WTC11 (cell line): Measurements from ENCODE around the gene GNPNAT1. TPM values are rescaled to one million over a fixed set of nuclear protein-coding genes. Genes with fewer than 3 reads are reported as not detected.

ENCODE experiments used
- ATAC-seq: fragments of 200-7000 bp; cut with Tn5 transposase; 2 replicates; pipeline ENCODE4 v1.10.0; 2021; ENCODE audit warnings: mild to moderate bottlenecking, moderate library complexity
- CTCF ChIA-PET: fragments of 300-600 bp; sonication (Branson Sonifier 250); formaldehyde crosslinking; loops from one replicate; lab custom pipeline; 2021; ENCODE audit warnings: antibody characterized with exemption; lab: Charles Lee
- POLR2A ChIA-PET: fragments of 350-600 bp; sonication (Branson Sonifier 250); formaldehyde crosslinking; loops from one replicate; lab custom pipeline; 2021; ENCODE audit warnings: antibody characterized with exemption; lab: Charles Lee
- DNase-seq: peaks from one replicate; pipeline ENCODE4 v3.0.0; 2021; ENCODE audit warnings: low spot score
- H3K27ac Mint-ChIP-seq: 2 replicates; pipeline ENCODE4 v1.8.0; 2021; ENCODE audit warnings: mixed read lengths
- H3K27me3 Mint-ChIP-seq: 2 replicates; pipeline ENCODE4 v1.8.0; 2021; ENCODE audit warnings: low read depth, mild to moderate bottlenecking, moderate library complexity, mixed read lengths
- H3K36me3 Mint-ChIP-seq: 2 replicates; pipeline ENCODE4 v1.8.0; 2021; ENCODE audit warnings: mixed read lengths
- H3K4me1 Mint-ChIP-seq: 2 replicates; pipeline ENCODE4 v1.8.0; 2022; ENCODE audit warnings: mixed read lengths
- H3K4me3 Mint-ChIP-seq: 2 replicates; pipeline ENCODE4 v1.8.0; 2021; ENCODE audit warnings: mild to moderate bottlenecking, moderate library complexity, mixed read lengths
- H3K9me3 Mint-ChIP-seq: 2 replicates; pipeline ENCODE4 v1.8.0; 2021; ENCODE audit warnings: mixed read lengths
- AR ChIP-seq: fragments of 250-450 bp; sonication (Bioruptor Pico); IDR thresholded peaks from 2 replicates; pipeline ENCODE4 v1.9.0; 2021; ENCODE audit warnings: mild to moderate bottlenecking
- ATF1 ChIP-seq: sonication (generic); formaldehyde crosslinking; IDR thresholded peaks from 2 replicates; pipeline ENCODE4 v1.8.1; 2023; ENCODE audit warnings: mild to moderate bottlenecking, moderate library complexity, missing genetic modification reagents
- ATF2 ChIP-seq: sonication (generic); formaldehyde crosslinking; IDR thresholded peaks from 2 replicates; pipeline ENCODE4 v1.8.1; 2022; ENCODE audit warnings: low read depth, missing genetic modification reagents, borderline replicate concordance
- CTCF ChIP-seq: fragments of 200-600 bp; IDR thresholded peaks from 2 replicates; pipeline ENCODE4 v1.8.0; 2022; ENCODE audit warnings: antibody characterized with exemption
- E2F1 ChIP-seq: sonication (generic); formaldehyde crosslinking; IDR thresholded peaks from 2 replicates; pipeline ENCODE4 v1.8.0; 2022; ENCODE audit warnings: mild to moderate bottlenecking, missing genetic modification reagents
- FOXK1 ChIP-seq: sonication (generic); formaldehyde crosslinking; IDR thresholded peaks from 2 replicates; pipeline ENCODE4 v1.8.0; 2022; ENCODE audit warnings: mild to moderate bottlenecking, moderate library complexity, missing genetic modification reagents
- FOXP4 ChIP-seq: sonication (generic); formaldehyde crosslinking; IDR thresholded peaks from 2 replicates; pipeline ENCODE4 v1.8.0; 2022; ENCODE audit warnings: mild to moderate bottlenecking, missing genetic modification reagents
- GRHL2 ChIP-seq: fragments of 250-450 bp; sonication (Bioruptor Pico); IDR thresholded peaks from 2 replicates; pipeline ENCODE4 v1.8.0; 2022; ENCODE audit warnings: mild to moderate bottlenecking, moderate library complexity; ENCODE audit not compliant: insufficient replicate concordance, severe bottlenecking
- JUN ChIP-seq: sonication (generic); formaldehyde crosslinking; IDR thresholded peaks from 2 replicates; pipeline ENCODE4 v1.8.0; 2023; ENCODE audit warnings: mild to moderate bottlenecking, missing genetic modification reagents
- KAT7 ChIP-seq: sonication (generic); formaldehyde crosslinking; IDR thresholded peaks from 2 replicates; pipeline ENCODE4 v1.8.1; 2023; ENCODE audit warnings: missing genetic modification reagents, mild to moderate bottlenecking, borderline replicate concordance
- MAX ChIP-seq: sonication (generic); formaldehyde crosslinking; IDR thresholded peaks from 2 replicates; pipeline ENCODE4 v1.8.0; 2022; ENCODE audit warnings: mild to moderate bottlenecking, missing genetic modification reagents
- NFATC4 ChIP-seq: fragments of 250-450 bp; sonication (Bioruptor Pico); IDR thresholded peaks from 2 replicates; pipeline ENCODE4 v1.9.0; 2021; ENCODE audit warnings: mild to moderate bottlenecking
- NFE2L1 ChIP-seq: sonication (generic); formaldehyde crosslinking; IDR thresholded peaks from 2 replicates; pipeline ENCODE4 v1.8.1; 2023; ENCODE audit warnings: missing genetic modification reagents
- NFYB ChIP-seq: sonication (generic); formaldehyde crosslinking; conservative IDR thresholded peaks from 2 replicates; pipeline ENCODE4 v1.8.0; 2022; ENCODE audit warnings: low read depth, missing genetic modification reagents
- OVOL2 ChIP-seq: fragments of 250-450 bp; sonication (Bioruptor Pico); IDR thresholded peaks from 2 replicates; pipeline ENCODE4 v1.9.0; 2021; ENCODE audit warnings: mild to moderate bottlenecking, borderline replicate concordance
- RELA ChIP-seq: sonication (generic); formaldehyde crosslinking; IDR thresholded peaks from 2 replicates; pipeline ENCODE4 v1.8.1; 2022; ENCODE audit warnings: missing genetic modification reagents, mild to moderate bottlenecking, borderline replicate concordance
- SMAD4 ChIP-seq: sonication (generic); formaldehyde crosslinking; IDR thresholded peaks from 2 replicates; pipeline ENCODE4 v1.8.0; 2022; ENCODE audit warnings: mild to moderate bottlenecking, missing genetic modification reagents
- TEAD4 ChIP-seq: sonication (generic); formaldehyde crosslinking; IDR thresholded peaks from 2 replicates; pipeline ENCODE4 v1.8.0; 2022; ENCODE audit warnings: mild to moderate bottlenecking, missing genetic modification reagents
- ZNF232 ChIP-seq: sonication (generic); formaldehyde crosslinking; IDR thresholded peaks from 2 replicates; pipeline ENCODE4 v1.8.0; 2022; ENCODE audit warnings: mild to moderate bottlenecking, missing genetic modification reagents
- ZNF416 ChIP-seq: fragments of 250-450 bp; sonication (Bioruptor Pico); IDR thresholded peaks from 2 replicates; pipeline ENCODE4 v1.9.0; 2021; ENCODE audit warnings: mild to moderate bottlenecking, inconsistent platforms
- ZNF423 ChIP-seq: fragments of 250-450 bp; sonication (Bioruptor Pico); IDR thresholded peaks from 2 replicates; pipeline ENCODE4 v2.1.2; 2022; ENCODE audit warnings: mild to moderate bottlenecking, moderate library complexity
- ZNF425 ChIP-seq: fragments of 250-450 bp; sonication (Bioruptor Pico); conservative IDR thresholded peaks from 2 replicates; pipeline ENCODE4 v1.9.0; 2021; ENCODE audit warnings: mild to moderate bottlenecking
- ZNF512 ChIP-seq: sonication (generic); formaldehyde crosslinking; IDR thresholded peaks from 2 replicates; pipeline ENCODE4 v1.8.1; 2022; ENCODE audit warnings: missing genetic modification reagents, borderline replicate concordance
- total RNA-seq: library from RNA; stranded (reverse); gene quantifications from 3 replicates; pipeline ENCODE4 v1.2.3, GENCODE V29; 2021

GNPNAT1 gene
- total RNA-seq, 1 experiment from 2014 or later = 43.5 TPM

- TF ChIP-seq FOXK1 = no peak
- TF ChIP-seq NFATC4 (CRISPR knock-in tag) = no peak
- no peak for TF ChIP-seq MAX (CRISPR knock-in tag)
- TF ChIP-seq ZNF423 (CRISPR knock-in tag) = no peak
- no peak for TF ChIP-seq NFE2L1 (CRISPR knock-in tag)
- no peak for TF ChIP-seq SMAD4 (CRISPR knock-in tag)
- TF ChIP-seq ATF2 (CRISPR knock-in tag) = no peak
- TF ChIP-seq, all 79 proteins: peak for 0
These were observed 36.0 kb upstream of the GNPNAT1 start (continued) for GRCh38 chr14:52827426-52827825.

GRCh38 chr14:52825085-52825484 lies 33.7 kb upstream of the GNPNAT1 start:
- ChIA-PET POLR2A (interaction anchor here (0.8 kb wide), 2 partner anchors 103 to 328 kb away, joined by 3 to 7 read pairs; no protein-coding TSS in a partner anchor), CTCF (interaction anchor here (0.7 to 1.5 kb wide), 4 partner anchors 68 to 471 kb away, joined by 3 to 13 read pairs (median 4); no protein-coding TSS in a partner anchor)
- Mint-ChIP-seq H3K27me3 (no peaks in the 10 kb centered on the region), H3K9me3 (no peaks in the 10 kb centered on the region), H3K36me3 (no peaks in the 10 kb centered on the region), H3K27ac (no peak overlapping the region), H3K4me1 (peaks cover 14% of the 10 kb centered on the region), H3K4me3 (no peak overlapping the region)
- TF ChIP-seq ZNF232 (CRISPR knock-in tag) = no peak
- TF ChIP-seq KAT7 (CRISPR knock-in tag) = no peak
- TF ChIP-seq ZNF416 = no peak
- no peak for TF ChIP-seq TEAD4 (CRISPR knock-in tag)
- no peak for TF ChIP-seq ZNF423 (CRISPR knock-in tag)
- TF ChIP-seq GRHL2 = no peak
- TF ChIP-seq CTCF = no peak
- no peak for TF ChIP-seq NFATC4 (CRISPR knock-in tag)
- TF ChIP-seq ATF1 = no peak
- TF ChIP-seq RELA (CRISPR knock-in tag) = no peak
- no peak for TF ChIP-seq SMAD4 (CRISPR knock-in tag)
- TF ChIP-seq JUN (CRISPR knock-in tag) = no peak
- no peak for TF ChIP-seq OVOL2 (CRISPR knock-in tag)
- TF ChIP-seq NFYB (CRISPR knock-in tag) = no peak
- no peak for TF ChIP-seq E2F1 (CRISPR knock-in tag)
- no peak for TF ChIP-seq AR (CRISPR knock-in tag)
- no peak for TF ChIP-seq ZNF512 (CRISPR knock-in tag)
- no peak for TF ChIP-seq FOXP4 (CRISPR knock-in tag)
- TF ChIP-seq ZNF425 = no peak
- no peak for ATAC-seq
- DNase-seq = no peak
